Measurements from ENCODE around the gene EN1.

Gene EN1

GRCh38 chr2:118811514-118812115 lies 35.8 kb downstream of the EN1 start:
- no peak for DNase-seq
- Histone ChIP-seq H3K9me3 (ENCODE audit: control insufficient read depth, low read length) (no peaks in the 10 kb centered on the region), H3K27me3 (replicated peaks; ENCODE audit: control insufficient read depth, insufficient read depth, low read length, poor library complexity, severe bottlenecking) (peaks cover 4% of the 10 kb centered on the region), H3K4me1 (ENCODE audit: control insufficient read depth, insufficient read depth, low read length, poor library complexity, severe bottlenecking) (no peaks in the 10 kb centered on the region), H3K36me3 (ENCODE audit: control insufficient read depth, insufficient read depth, low read length) (no peaks in the 10 kb centered on the region), H3K27ac (ENCODE audit: insufficient read depth, low read length, poor library complexity, severe bottlenecking) (no peak overlapping the region), H3K4me3 (ENCODE audit: insufficient read depth, low read depth, low read length, poor library complexity, severe bottlenecking) (no peak overlapping the region)

DNA sequence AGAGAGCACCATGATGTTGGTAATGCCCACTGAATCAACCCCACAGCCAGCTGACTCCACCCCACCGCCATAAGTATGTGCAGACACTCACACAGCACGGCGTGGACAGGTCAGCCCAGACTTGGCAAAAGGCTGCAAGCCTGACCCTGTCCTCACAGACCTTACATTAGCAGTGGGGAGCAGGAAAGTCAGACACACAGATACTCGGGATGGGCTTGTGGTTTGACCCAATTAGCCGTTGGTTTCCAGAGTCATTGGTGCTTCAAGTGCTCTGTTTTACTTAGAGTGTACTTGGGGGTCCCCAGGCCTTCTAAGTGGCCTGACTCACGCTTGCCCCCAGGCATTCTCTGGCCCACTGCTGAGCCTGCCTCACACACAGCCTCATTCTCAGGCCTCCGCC lies 36.7 kb downstream of the EN1 start:
- Histone ChIP-seq H3K27me3 (replicated peaks; ENCODE audit: control insufficient read depth, insufficient read depth, low read length, poor library complexity, severe bottlenecking) (peaks cover 4% of the 10 kb centered on the region), H3K27ac (ENCODE audit: insufficient read depth, low read length, poor library complexity, severe bottlenecking) (no peak overlapping the region), H3K36me3 (ENCODE audit: control insufficient read depth, insufficient read depth, low read length) (no peaks in the 10 kb centered on the region), H3K4me1 (ENCODE audit: control insufficient read depth, insufficient read depth, low read length, poor library complexity, severe bottlenecking) (no peaks in the 10 kb centered on the region), H3K4me3 (ENCODE audit: insufficient read depth, low read depth, low read length, poor library complexity, severe bottlenecking) (no peak overlapping the region), H3K9me3 (ENCODE audit: control insufficient read depth, low read length) (no peaks in the 10 kb centered on the region)
- no peak for DNase-seq

DNA sequence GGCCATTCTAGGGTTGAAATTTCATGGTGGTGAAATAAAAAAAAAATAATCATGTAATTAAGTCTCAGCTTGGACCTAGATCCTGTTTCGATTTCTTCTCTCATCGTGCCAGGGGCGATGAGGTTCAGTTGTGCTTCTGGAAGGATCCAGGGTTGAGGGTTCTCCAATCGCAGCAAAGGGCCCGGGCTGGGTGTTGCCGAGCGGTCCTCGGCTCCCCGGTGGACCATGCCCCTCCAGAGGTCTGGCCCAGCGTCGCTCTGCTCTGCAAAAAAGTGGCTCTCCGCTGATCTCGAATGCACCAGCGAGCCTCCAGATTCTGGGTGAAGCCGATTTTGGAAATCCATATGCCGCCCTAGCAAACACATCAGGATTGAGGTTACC lies 39.0 kb downstream of the EN1 start:
- H3K27ac ChIP-seq (ENCODE audit: insufficient read depth, low read length, poor library complexity, severe bottlenecking), result no peak overlapping the region
- H3K4me3 ChIP-seq (ENCODE audit: insufficient read depth, low read depth, low read length, poor library complexity, severe bottlenecking), result no peak overlapping the region
- H3K9me3 ChIP-seq (ENCODE audit: control insufficient read depth, low read length), result no peaks in the 10 kb centered on the region
- H3K27me3 ChIP-seq (replicated peaks; ENCODE audit: control insufficient read depth, insufficient read depth, low read length, poor library complexity, severe bottlenecking), result peaks cover 4% of the 10 kb centered on the region
- no peaks in the 10 kb centered on the region for H3K36me3 ChIP-seq (ENCODE audit: control insufficient read depth, insufficient read depth, low read length)
- no peaks in the 10 kb centered on the region for H3K4me1 ChIP-seq (ENCODE audit: control insufficient read depth, insufficient read depth, low read length, poor library complexity, severe bottlenecking)
- DNase-seq, result no peak

- Histone ChIP-seq H3K4me3 (ENCODE audit: insufficient read depth, low read depth, low read length, poor library complexity, severe bottlenecking) (no peak overlapping the region), H3K4me1 (ENCODE audit: control insufficient read depth, insufficient read depth, low read length, poor library complexity, severe bottlenecking) (no peaks in the 10 kb centered on the region), H3K27me3 (replicated peaks; ENCODE audit: control insufficient read depth, insufficient read depth, low read length, poor library complexity, severe bottlenecking) (peaks cover 4% of the 10 kb centered on the region), H3K9me3 (ENCODE audit: control insufficient read depth, low read length) (no peaks in the 10 kb centered on the region), H3K36me3 (ENCODE audit: control insufficient read depth, insufficient read depth, low read length) (no peaks in the 10 kb centered on the region), H3K27ac (ENCODE audit: insufficient read depth, low read length, poor library complexity, severe bottlenecking) (no peak overlapping the region)
- DNase-seq, result no peak
These were observed 39.6 kb downstream of the EN1 start for GRCh38 chr2:118807668-118808428.

GRCh38 chr2:118806797-118807667 lies 40.4 kb downstream of the EN1 start:
- no peaks in the 10 kb centered on the region for H3K36me3 ChIP-seq (ENCODE audit: control insufficient read depth, insufficient read depth, low read length)
- H3K4me1 ChIP-seq (ENCODE audit: control insufficient read depth, insufficient read depth, low read length, poor library complexity, severe bottlenecking), result no peaks in the 10 kb centered on the region
- H3K4me3 ChIP-seq (ENCODE audit: insufficient read depth, low read depth, low read length, poor library complexity, severe bottlenecking), result no peak overlapping the region
- H3K27ac ChIP-seq (ENCODE audit: insufficient read depth, low read length, poor library complexity, severe bottlenecking), result no peak overlapping the region
- H3K9me3 ChIP-seq (ENCODE audit: control insufficient read depth, low read length), result no peaks in the 10 kb centered on the region
- H3K27me3 ChIP-seq (replicated peaks; ENCODE audit: control insufficient read depth, insufficient read depth, low read length, poor library complexity, severe bottlenecking), result peaks cover 4% of the 10 kb centered on the region
- DNase-seq, result no peak

DNA sequence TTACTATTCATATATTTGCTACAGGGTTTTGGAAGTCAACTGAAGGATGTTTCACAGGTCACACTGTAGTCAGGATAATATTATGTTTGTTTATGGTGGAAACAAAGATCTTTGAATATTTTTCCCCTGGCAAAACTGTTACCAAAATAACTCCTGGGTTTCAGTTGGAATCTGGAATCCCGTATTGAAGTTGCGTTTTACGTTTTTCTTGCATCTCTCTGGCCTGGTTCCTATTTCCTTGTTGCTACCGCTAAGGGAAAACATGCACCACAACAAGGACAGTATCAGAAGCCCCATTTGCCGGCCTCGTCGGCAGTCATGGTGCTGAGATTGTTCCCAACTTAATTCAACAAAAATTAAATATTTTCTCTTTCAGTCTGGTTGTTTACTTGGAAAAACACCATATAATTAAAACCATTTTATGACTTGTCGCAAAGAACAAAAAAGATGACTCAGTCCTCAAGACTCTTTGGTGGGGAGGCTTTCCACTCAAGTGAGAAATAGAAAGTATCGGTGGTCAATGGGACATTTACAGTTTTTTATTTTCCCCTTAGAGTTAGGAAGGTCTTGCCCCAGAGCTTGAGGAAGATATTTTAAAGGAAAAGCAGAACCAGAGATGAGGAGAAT lies 42.3 kb downstream of the EN1 start:
- Histone ChIP-seq H3K27ac (ENCODE audit: insufficient read depth, low read length, poor library complexity, severe bottlenecking) (no peak overlapping the region), H3K9me3 (ENCODE audit: control insufficient read depth, low read length) (no peaks in the 10 kb centered on the region), H3K36me3 (ENCODE audit: control insufficient read depth, insufficient read depth, low read length) (no peaks in the 10 kb centered on the region), H3K4me1 (ENCODE audit: control insufficient read depth, insufficient read depth, low read length, poor library complexity, severe bottlenecking) (no peaks in the 10 kb centered on the region), H3K4me3 (ENCODE audit: insufficient read depth, low read depth, low read length, poor library complexity, severe bottlenecking) (no peak overlapping the region), H3K27me3 (replicated peaks; ENCODE audit: control insufficient read depth, insufficient read depth, low read length, poor library complexity, severe bottlenecking) (peaks cover 4% of the 10 kb centered on the region)
- no peak for DNase-seq

DNA sequence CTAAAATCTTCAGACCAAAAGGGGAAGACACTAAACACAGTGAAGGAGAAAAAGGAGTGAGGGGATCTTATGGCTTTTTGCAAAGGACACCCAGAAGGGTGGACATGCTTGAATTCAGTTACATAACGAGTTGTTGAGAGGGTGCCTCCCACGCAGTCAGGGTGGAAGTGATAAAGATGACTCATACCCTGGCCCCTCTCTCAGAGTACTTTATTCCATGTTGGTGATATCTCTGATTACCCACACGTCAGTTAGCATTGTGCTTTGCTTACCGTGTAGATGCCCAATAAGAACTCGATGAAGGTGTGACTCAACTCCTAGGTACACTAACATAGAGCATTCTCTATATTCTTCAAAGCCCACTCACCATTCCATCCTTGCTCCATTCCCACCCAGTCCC lies 44.4 kb downstream of the EN1 start:
- Histone ChIP-seq H3K4me1 (ENCODE audit: control insufficient read depth, insufficient read depth, low read length, poor library complexity, severe bottlenecking) (no peaks in the 10 kb centered on the region), H3K4me3 (ENCODE audit: insufficient read depth, low read depth, low read length, poor library complexity, severe bottlenecking) (no peak overlapping the region), H3K27me3 (replicated peaks; ENCODE audit: control insufficient read depth, insufficient read depth, low read length, poor library complexity, severe bottlenecking) (peaks cover 4% of the 10 kb centered on the region), H3K27ac (ENCODE audit: insufficient read depth, low read length, poor library complexity, severe bottlenecking) (no peak overlapping the region), H3K36me3 (ENCODE audit: control insufficient read depth, insufficient read depth, low read length) (no peaks in the 10 kb centered on the region), H3K9me3 (ENCODE audit: control insufficient read depth, low read length) (no peaks in the 10 kb centered on the region)
- DNase-seq, result no peak

DNA sequence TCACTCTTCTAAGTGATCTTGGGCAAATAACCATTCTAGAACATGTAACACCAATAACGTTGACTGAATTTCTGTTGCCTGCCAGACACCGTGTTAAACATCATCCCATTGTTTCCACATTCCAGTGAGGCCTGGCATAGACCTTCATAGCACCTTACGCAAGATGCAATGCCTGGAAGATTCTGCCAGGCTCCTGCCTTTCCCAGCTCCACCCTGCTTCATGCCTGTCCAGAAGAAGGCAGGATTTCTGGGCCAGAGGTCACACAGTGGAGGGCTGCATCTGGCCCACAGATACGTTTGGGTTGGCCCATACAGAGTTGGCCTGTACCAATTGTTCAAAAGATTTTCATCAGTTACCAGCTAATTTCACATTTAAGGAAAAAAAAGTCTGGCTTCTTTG lies 46.3 kb downstream of the EN1 start:
- Histone ChIP-seq H3K27ac (ENCODE audit: insufficient read depth, low read length, poor library complexity, severe bottlenecking) (no peak overlapping the region), H3K36me3 (ENCODE audit: control insufficient read depth, insufficient read depth, low read length) (no peaks in the 10 kb centered on the region), H3K27me3 (replicated peaks; ENCODE audit: control insufficient read depth, insufficient read depth, low read length, poor library complexity, severe bottlenecking) (no peaks in the 10 kb centered on the region), H3K4me1 (ENCODE audit: control insufficient read depth, insufficient read depth, low read length, poor library complexity, severe bottlenecking) (no peaks in the 10 kb centered on the region), H3K4me3 (ENCODE audit: insufficient read depth, low read depth, low read length, poor library complexity, severe bottlenecking) (no peak overlapping the region), H3K9me3 (ENCODE audit: control insufficient read depth, low read length) (no peaks in the 10 kb centered on the region)
- no peak for DNase-seq

- Histone ChIP-seq H3K4me1 (ENCODE audit: control insufficient read depth, insufficient read depth, low read length, poor library complexity, severe bottlenecking) (no peaks in the 10 kb centered on the region), H3K27me3 (replicated peaks; ENCODE audit: control insufficient read depth, insufficient read depth, low read length, poor library complexity, severe bottlenecking) (no peaks in the 10 kb centered on the region), H3K9me3 (ENCODE audit: control insufficient read depth, low read length) (no peaks in the 10 kb centered on the region), H3K27ac (ENCODE audit: insufficient read depth, low read length, poor library complexity, severe bottlenecking) (no peak overlapping the region), H3K36me3 (ENCODE audit: control insufficient read depth, insufficient read depth, low read length) (no peaks in the 10 kb centered on the region), H3K4me3 (ENCODE audit: insufficient read depth, low read depth, low read length, poor library complexity, severe bottlenecking) (no peak overlapping the region)
- no peak for DNase-seq
These were observed 46.7 kb downstream of the EN1 start for GRCh38 chr2:118800736-118801135.

All from effector memory CD4-positive, alpha-beta T cell (primary cell).